ENCODE results near the gene MAPKBP1.

The MAPKBP1 gene

DNA sequence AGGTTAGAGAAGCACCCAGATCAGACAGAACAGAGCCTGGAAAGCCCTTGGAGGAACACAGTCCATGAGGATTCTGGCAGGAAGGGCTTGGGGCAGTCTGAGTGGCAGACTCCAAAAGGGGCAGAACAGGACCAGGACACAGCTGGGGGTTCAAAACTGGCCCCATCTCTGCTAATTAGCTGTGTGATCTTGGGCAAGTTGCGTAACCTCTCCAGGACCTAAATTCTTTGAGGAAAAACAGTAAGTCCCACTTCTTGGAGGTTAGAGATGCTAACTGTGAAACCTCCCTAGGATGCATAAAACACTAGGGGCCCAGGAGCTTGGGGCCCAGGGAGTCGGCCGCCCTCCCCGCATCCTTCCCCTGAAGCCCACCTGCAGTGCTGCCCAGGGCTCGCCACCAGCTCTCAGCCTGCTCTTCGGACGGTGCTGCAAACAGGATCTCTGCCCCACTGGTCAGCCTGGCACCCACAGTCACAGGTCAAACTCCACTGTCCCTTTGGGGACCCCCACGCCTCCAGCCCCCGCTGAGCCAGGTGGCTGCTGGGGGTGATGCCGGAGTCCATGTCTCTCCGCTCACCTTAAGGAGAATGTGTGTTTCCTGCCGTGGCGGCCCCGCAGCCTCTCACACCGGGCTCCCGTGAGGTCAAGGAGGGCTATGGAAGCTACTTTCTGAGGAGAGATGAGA, 76.3 kb downstream of the MAPKBP1 start:
- DNase-seq = no peak

DNA sequence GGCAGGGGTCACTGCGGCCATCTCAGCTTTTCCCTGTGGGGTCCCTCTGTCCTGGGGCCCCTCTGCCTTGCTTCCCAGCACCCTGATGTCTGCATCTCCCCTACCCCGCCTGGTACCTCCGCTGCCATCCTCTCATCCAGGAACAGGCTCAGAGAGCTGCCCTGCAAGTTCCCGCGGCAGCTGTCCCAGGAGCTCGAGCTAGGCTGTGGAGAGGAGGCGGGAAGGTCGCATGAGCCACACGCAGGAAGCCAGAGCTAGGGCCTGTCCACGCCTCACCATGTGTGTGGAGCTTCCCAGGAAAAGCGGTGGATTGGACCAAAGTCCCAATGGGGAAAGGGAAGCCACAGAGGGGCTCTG, 76.9 kb downstream of the MAPKBP1 start:
- DNase-seq = no peak

GRCh38 chr15:41851755-41852370, 77.6 kb downstream of the MAPKBP1 start:
- no peak for DNase-seq

DNA sequence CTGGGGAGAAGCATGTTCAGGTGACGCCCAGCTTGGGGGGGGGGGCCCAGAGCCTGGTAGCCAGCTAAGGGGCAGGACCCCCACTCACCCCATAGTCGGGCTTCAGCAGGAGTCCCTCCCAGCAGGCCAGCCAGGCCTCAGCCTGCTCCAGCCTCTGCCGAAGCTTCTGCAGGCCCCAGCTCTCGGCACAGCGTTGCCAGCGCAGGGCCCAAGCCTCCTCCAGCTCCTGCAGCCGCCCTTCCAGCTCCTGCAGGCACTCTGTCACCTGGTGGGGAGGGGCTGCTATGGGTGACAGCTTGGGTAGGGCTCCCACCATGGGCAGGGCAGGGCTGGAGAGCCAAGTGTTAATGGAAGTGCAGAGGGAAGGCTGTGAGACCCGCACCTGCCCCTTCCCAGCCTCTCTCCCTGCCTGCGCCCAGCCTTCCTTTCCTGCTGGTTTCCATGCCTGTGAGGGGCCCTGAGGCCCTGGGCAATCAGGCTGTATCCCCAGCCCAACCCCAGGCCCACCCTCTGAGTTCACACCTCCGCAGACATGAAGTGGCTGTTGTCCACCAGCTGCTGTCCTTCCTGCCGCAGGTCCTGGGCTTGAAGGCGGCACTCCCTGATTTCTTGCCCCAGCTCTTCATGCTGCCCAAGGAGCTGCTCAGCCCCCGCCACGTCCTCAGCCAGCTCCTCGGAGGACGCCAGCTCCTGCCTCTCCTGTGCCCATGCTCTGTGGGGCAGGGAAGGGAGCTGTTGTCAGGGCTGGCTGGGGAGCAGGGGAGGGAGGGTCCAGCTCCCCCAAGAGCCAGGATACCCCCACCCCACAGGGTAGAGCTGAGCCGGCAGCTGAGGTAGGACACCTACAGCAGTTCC, 78.7 kb downstream of the MAPKBP1 start:
- DNase-seq = no peak

DNA sequence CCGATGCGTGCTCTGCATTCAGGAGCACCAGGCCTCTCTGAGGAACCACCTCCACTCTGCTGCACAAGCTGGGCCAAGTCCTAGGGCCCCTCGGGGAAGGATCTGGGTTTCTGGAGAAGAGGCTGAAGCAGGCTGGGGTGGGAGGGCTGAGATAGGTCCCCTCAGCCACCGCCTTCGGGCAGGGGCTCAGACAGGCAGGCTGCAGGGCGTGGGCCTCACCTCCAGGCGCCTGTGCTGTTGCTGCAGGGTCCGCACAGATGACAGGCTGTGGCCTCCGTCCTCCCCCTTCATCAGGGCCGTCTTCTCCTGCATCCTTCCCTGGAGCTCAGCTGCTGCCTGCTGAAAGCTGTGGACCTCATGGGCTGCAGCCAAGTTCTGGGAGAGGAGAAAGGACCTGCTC, 79.5 kb downstream of the MAPKBP1 start:
- DNase-seq = no peak

- no peak for DNase-seq
Measured at GRCh38 chr15:41854443-41854842, 80.2 kb downstream of the MAPKBP1 start.

DNA sequence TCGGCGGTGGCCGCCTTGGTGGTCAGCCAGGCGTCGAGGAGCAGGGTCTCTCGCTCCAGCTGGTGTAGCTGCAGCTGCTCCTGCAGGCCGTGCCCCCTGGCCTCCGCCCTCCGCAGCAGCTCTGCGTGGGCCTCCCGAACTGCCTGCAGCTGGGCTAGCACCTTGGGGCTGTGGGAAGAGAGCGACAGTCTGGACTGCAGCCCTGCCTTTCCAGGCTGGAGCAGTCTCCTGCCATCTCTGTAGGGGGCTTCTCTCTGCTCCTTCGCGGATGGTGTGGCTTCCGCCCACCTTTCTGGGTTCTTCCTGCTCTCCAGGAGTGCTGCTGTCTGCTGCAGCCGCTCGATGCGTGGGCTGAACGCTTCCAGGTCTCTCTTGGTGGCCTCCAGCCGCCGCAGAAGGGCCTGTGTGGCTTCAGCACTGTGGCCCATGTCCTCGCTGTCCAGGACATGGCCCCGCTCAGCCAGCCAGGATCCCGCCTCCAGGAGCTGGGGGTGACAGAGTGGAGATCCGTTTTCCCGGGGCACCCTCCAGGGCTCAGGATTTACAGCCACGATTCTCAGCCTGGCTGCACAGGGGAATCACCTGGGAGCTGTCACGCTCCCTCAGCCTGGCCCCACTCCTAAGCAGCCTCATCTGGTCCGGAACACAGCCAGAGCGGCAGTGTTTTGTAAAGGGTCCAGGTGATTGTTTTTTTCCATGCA, 81.1 kb downstream of the MAPKBP1 start:
- DNase-seq = no peak

- DNase-seq = no peak
Measured at GRCh38 chr15:41856262-41856661, 82.0 kb downstream of the MAPKBP1 start.

DNA sequence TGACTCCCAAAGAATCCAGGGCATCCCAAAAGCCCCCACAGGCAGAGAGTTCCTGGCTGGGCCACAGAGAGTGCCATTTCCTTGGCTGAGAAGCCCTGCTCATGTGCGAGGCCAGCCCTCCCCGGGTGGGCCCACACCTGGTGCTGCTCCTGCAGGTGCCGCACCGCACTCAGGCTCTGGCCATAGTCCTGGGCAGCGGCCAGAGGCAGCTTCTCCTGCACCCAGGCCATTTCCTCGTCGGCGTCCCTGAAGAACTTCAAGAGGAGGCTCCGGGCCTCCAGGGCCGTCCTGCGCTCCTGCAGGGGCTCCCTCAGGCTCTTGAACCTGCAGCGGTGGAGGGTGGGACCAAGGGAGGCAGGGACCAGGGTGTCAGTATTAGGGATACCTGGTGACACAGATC, 82.4 kb downstream of the MAPKBP1 start:
- DNase-seq = no peak

GRCh38 chr15:41857316-41857715, 83.0 kb downstream of the MAPKBP1 start:
- DNase-seq = no peak

- DNase-seq = no peak
Measured at GRCh38 chr15:41858756-41859155, 84.5 kb downstream of the MAPKBP1 start.

DNA sequence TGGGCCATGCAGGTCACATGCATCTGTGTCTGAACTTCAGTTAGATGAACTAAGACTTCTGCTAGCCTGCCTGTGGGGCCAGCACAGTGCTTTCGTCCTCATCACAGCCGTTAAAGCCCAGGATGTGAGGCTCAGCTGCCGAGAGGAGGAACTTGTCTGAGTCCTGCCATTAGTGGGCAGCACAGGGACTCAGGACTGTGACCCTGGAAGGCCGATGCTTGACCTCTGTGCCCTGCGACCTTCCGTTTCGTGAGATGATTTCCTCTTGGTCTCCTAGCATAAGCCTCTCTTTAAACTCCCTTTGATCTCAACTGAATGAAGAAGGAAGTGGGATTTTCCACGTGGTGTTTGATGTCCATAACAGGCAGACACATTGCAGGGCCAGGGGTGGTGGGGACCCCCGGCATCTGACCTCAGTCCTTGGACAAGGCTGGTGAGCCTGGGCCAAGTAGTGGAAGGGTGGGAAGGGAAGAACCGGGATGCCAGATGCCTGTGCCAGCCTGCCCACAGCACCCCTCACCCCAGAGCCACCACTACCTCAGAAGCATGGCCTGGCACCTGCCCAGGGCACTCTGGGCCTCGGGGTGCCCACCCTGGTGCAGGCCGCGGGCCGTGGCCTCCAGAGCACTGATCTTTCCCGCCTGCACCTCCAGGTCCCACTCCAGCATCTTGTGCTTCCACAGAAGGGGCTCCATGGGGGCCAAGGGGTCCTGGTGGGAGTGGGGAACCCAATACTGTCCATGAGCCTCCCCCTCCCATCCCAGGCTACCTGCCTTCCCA, 86.0 kb downstream of the MAPKBP1 start:
- no peak for DNase-seq

GRCh38 chr15:41861736-41862356, 87.6 kb downstream of the MAPKBP1 start:
- no peak for DNase-seq

- DNase-seq = no peak
Measured at GRCh38 chr15:41862515-41863116, 88.3 kb downstream of the MAPKBP1 start.

DNA sequence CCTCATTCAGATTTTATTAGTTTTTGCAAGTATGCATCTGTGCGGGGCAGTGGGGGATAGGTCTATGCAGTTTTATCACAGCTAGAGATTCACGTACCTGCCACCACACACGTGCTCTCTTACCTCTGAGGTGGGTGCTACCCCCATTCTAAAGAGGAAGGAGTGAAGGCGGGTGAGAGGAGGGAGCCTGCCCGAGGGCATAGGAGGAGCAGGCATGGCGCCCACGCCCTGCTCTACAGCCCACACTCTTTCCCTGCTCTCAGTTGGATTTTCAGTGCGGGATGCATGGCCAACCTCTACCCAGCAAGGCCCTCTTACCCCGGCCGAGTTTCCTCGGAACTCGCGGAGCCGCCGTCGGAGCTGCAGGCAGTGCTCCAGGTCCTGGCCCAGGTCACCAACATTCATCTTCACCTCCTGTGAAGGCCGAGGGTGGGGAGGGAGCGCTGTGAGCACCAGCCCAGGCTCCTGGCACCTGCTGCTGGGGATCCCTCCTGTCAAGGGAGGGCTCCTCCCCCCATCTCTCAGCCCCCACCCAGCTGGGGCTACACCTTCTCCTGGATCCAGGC, 91.3 kb downstream of the MAPKBP1 start:
- no peak for DNase-seq

DNA sequence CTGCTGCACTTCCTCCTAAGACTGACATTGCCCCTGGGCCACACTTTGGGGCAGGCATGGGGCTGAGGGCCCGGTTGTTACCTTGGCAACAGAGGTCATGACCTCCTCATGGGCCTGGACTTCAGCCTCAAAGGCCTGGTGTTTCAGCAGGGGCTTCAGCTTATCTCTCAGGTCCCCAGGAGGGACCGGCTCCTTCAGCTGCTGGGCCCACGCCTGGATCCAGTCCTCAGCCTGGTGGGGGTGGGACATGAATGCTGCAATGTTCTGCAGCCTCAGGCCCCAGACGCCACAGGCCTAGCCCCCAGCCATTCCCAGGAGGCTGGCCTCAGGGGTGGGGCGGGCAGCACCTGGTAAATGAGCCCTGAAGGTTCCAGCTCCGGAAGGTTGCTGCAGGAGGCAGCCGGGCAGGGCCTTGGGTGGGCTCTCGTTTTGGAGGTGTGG, 92.0 kb downstream of the MAPKBP1 start:
- no peak for DNase-seq

GRCh38 chr15:41866872-41867579, 92.7 kb downstream of the MAPKBP1 start:
- DNase-seq = no peak

DNA sequence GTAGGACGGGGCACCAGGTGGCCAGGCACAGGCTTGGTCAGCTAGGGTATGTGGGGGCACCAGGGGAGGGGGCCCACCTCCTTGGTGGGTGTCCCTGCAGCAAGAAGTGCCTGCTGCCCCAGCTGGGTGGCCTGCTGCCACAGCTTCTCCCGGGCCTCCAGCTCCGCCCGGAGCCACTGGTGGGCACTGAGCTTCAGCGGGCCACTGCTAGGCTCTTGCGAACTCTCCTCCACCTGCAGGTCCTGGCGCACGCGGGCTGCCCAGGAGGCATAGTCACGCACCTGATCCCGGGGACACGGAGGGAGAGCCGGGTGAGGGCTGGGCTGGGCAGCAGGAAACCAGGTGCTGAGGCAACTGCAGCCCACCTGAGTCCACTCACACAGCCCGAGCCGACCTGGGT, 94.0 kb downstream of the MAPKBP1 start:
- no peak for DNase-seq

GRCh38 chr15:41869770-41870688, 95.7 kb downstream of the MAPKBP1 start:
- DNase-seq = no peak

- no peak for DNase-seq
Measured at GRCh38 chr15:41870689-41871081, 96.4 kb downstream of the MAPKBP1 start.
